Measurements from ENCODE around the gene NF2. TPM values are rescaled to one million over a fixed set of nuclear protein-coding genes. Genes with fewer than 3 reads are reported as not detected.

The NF2 gene
- total and polyA plus RNA-seq, 9 donors = 6.8 to 51.3 (median 30.6) TPM

- intact Hi-C loops (cut with DNase I) = no loop called here
- H3K9me3 ChIP-seq = no peaks in the 10 kb centered on the region
- H3K36me3 ChIP-seq = no peaks in the 10 kb centered on the region
- H3K4me1 ChIP-seq (ENCODE audit: insufficient read depth) = no peaks in the 10 kb centered on the region
- WGBS, 3 donors = 82 to 87% (median 86%) methylated on average over 5 of the region's 5 CpGs
- H3K27ac ChIP-seq = no peak overlapping the region
- DNase-seq = no peak
- no peaks in the 10 kb centered on the region for H3K27me3 ChIP-seq
- H3K4me3 ChIP-seq = no peak overlapping the region
- TF ChIP-seq CTCF (IDR thresholded peaks at IDR 0.05) (no peak), EP300 (IDR thresholded peaks at IDR 0.05) (no peak), POLR2A (IDR thresholded peaks at IDR 0.05) (no peak)
Measured at GRCh38 chr22:29707471-29707870, 104.0 kb downstream of the NF2 start.

GRCh38 chr22:29710193-29710592, 106.8 kb downstream of the NF2 start:
- Histone ChIP-seq H3K27ac (no peak overlapping the region), H3K4me3 (no peak overlapping the region), H3K27me3 (no peaks in the 10 kb centered on the region), H3K4me1 (ENCODE audit: insufficient read depth) (no peaks in the 10 kb centered on the region), H3K9me3 (no peaks in the 10 kb centered on the region), H3K36me3 (no peaks in the 10 kb centered on the region)
- TF ChIP-seq EP300 (IDR thresholded peaks at IDR 0.05) = no peak
- TF ChIP-seq POLR2A (IDR thresholded peaks at IDR 0.05) = no peak
- TF ChIP-seq CTCF (IDR thresholded peaks at IDR 0.05) = no peak
- WGBS, 3 donors = 63 to 75% (median 69%) methylated on average over 14 to 15 of the region's 15 CpGs
- intact Hi-C loops (cut with DNase I) = no loop called here
- no peak for DNase-seq

DNA sequence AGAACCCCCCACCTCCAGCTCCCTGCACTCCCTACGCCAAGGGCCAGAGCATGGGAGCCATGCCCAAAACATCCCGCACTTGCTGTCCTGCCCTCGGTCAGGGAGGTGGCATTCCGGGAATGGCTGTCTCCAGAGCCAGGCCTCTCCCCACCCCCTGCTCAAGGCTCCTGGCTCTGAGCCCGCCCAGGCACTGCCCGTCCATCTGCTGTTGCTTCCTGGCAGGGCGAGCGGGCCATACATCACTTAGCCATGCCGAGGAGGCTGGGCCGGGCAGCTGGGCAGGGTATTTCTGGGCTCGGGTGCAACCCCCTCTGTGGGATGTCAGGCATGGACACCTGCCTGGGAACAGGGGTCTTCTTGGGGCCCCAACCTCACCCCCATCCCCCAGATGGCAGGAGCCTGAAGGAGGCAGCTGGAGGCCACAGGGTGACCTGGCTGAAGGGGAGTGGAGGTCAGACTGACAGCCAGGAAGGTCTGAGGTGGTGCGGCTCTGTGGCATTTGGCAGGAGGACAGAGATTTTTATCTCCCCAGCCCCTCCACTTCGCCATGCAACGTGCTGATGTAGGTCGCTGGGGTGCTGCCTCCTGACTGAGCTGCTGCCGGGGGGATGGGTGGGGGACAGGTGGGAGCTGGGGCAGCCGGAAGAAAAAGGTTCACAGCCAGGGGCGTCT, 107.6 kb downstream of the NF2 start:
- TF ChIP-seq EP300 (IDR thresholded peaks at IDR 0.05) = no peak
- no peak for TF ChIP-seq POLR2A (IDR thresholded peaks at IDR 0.05)
- no peak for TF ChIP-seq CTCF (IDR thresholded peaks at IDR 0.05)
- intact Hi-C loops (cut with DNase I) = no loop called here
- H3K36me3 ChIP-seq = no peaks in the 10 kb centered on the region
- no peaks in the 10 kb centered on the region for H3K9me3 ChIP-seq
- no peak for DNase-seq
- no peaks in the 10 kb centered on the region for H3K4me1 ChIP-seq (ENCODE audit: insufficient read depth)
- no peaks in the 10 kb centered on the region for H3K27me3 ChIP-seq
- 27 to 49% (median 32%) methylated on average over 16 to 18 of the region's 18 CpGs for WGBS, 3 donors
- no peak overlapping the region for H3K4me3 ChIP-seq
- no peak overlapping the region for H3K27ac ChIP-seq

- DNase-seq = no peak
- Histone ChIP-seq H3K27me3 (no peaks in the 10 kb centered on the region), H3K9me3 (no peaks in the 10 kb centered on the region), H3K4me1 (ENCODE audit: insufficient read depth) (no peaks in the 10 kb centered on the region), H3K4me3 (no peak overlapping the region), H3K27ac (no peak overlapping the region), H3K36me3 (no peaks in the 10 kb centered on the region)
- TF ChIP-seq CTCF (IDR thresholded peaks at IDR 0.05) = no peak
- TF ChIP-seq POLR2A (IDR thresholded peaks at IDR 0.05) = no peak
- TF ChIP-seq EP300 (IDR thresholded peaks at IDR 0.05) = no peak
- intact Hi-C loops (cut with DNase I) = no loop called here
- WGBS, 3 donors = 64 to 70% (median 69%) methylated on average over 2 of the region's 2 CpGs
Measured at GRCh38 chr22:29712119-29712518, 108.7 kb downstream of the NF2 start.

All from ovary (tissue), 9 donors.